ENCODE results near the gene NEMP2. TPM values are rescaled to one million over a fixed set of nuclear protein-coding genes. Genes with fewer than 3 reads are reported as not detected.

The NEMP2 gene
- total and polyA plus RNA-seq, 8 donors = 8.1 to 22.8 (median 14.0) TPM

DNA sequence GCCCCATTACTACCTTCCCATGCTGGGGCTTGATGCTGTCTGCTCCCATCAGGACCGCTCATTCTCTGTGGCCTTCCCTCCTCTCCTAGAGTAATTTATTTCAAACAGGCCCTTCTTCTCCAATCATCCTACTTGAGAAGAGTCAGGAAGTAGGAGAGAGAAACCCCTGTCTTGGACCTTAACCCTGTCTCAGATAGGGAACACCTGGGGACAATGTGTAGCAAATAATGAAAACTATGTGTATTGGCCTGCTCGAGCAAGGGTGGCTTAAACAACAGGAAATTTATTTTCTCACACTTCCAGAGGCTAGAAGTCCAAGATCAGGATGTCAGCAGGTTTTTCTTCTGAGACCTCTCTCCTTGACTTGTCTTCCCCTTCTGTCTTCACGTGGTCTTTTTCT lies 26.6 kb upstream of the NEMP2 start:
- TF ChIP-seq, protein P1, sequence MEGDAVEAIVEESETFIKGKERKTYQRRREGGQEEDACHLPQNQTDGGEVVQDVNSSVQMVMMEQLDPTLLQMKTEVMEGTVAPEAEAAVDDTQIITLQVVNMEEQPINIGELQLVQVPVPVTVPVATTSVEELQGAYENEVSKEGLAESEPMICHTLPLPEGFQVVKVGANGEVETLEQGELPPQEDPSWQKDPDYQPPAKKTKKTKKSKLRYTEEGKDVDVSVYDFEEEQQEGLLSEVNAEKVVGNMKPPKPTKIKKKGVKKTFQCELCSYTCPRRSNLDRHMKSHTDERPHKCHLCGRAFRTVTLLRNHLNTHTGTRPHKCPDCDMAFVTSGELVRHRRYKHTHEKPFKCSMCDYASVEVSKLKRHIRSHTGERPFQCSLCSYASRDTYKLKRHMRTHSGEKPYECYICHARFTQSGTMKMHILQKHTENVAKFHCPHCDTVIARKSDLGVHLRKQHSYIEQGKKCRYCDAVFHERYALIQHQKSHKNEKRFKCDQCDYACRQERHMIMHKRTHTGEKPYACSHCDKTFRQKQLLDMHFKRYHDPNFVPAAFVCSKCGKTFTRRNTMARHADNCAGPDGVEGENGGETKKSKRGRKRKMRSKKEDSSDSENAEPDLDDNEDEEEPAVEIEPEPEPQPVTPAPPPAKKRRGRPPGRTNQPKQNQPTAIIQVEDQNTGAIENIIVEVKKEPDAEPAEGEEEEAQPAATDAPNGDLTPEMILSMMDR (IDR thresholded peaks at IDR 0.05) = no peak
- DNase-seq (no peak), ATAC-seq (no peak)
- Histone ChIP-seq H3K27me3 (no peaks in the 10 kb centered on the region), H3K36me3 (no peaks in the 10 kb centered on the region), H3K27ac (no peak overlapping the region), H3K9me3 (no peaks in the 10 kb centered on the region), H3K4me3 (no peak overlapping the region), H3K4me1 (no peaks in the 10 kb centered on the region)
- intact Hi-C loops (cut with DNase I) = no loop called here

DNA sequence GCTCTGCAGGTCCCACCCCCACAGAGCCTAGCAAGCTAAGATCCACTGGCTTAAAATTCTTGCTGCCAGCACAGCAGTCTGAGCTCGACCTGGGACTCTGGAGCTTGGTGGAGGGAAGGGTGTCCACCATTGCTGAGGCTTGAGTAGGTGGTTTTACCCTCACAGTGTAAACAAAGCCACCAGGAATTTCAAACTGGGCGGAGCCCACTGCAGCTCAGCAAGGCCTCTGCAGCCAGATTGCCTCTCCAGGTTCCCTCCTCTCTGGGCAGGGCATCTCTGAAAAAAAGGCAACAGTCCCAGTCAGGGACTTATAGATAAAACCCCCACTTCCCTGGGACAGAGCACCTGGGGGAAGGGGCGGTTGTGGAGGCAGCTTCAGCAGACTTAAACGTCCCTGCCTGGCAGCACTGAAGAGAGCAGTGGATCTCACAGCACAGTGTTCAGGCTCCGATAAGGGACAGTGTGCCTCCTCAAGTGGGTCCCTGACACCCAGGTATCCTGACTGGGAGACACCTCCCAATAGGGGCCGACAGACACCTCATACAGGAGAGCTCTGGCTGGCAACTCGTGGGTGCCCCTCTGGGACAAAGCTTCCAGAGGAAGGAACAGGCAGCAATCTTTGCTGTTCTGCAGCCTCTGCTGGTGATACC lies 20.0 kb upstream of the NEMP2 start:
- Histone ChIP-seq H3K9me3 (no peaks in the 10 kb centered on the region), H3K36me3 (no peaks in the 10 kb centered on the region), H3K4me3 (no peak overlapping the region), H3K27ac (no peak overlapping the region), H3K27me3 (no peaks in the 10 kb centered on the region), H3K4me1 (no peaks in the 10 kb centered on the region)
- TF ChIP-seq, protein P1 (IDR thresholded peaks at IDR 0.05) = no peak
- peak; percentile 44 for ATAC-seq
- peak in 1 of 4 donors; percentile 37 for DNase-seq
- intact Hi-C loops (cut with DNase I) = no loop called here

DNA sequence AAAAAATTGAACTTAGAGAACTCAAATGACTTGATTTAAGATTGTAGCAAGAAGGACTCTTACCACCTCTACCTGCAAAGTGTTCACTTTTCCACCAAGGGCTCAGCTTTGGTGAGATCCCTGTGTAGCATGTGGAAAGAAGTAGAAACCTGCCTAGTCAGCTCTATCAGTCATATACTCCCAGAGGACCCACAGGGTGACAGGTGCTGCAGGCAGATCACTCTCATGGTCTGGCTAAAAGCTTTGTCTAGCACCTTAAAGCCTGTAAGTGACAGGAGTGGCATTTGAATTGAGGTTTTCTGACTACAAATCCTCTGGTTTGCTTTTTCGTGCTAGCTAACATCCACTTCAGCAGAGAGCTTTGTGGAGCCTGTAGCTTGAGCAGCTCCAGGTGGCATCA lies 18.7 kb upstream of the NEMP2 start:
- intact Hi-C loops (cut with DNase I) = no loop called here
- no peak for ATAC-seq
- Histone ChIP-seq H3K36me3 (no peaks in the 10 kb centered on the region), H3K27ac (no peak overlapping the region), H3K4me3 (no peak overlapping the region), H3K27me3 (no peaks in the 10 kb centered on the region), H3K9me3 (no peaks in the 10 kb centered on the region), H3K4me1 (no peaks in the 10 kb centered on the region)
- TF ChIP-seq, protein P1 (IDR thresholded peaks at IDR 0.05) = no peak
- no peak for DNase-seq

DNA sequence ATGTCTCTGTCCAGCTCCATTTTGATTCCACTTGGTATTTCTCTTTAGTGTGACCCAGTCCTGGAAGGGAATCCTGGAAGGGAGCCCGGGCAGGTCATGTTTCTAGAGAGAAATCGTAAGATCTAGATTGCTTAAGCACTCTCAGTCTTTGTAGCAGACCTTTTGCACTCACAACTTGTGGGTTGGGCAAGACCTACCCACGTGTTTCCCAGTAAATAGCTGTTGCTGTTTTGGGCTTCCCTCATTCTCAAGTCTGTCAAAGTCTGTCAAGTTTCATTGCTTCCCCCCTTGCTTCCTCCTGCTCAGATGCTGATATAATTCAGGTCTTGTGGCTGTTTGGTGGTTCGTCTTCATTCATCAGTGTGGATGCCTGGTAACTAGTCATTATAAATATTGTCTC lies 17.4 kb upstream of the NEMP2 start:
- H3K4me1 ChIP-seq = no peaks in the 10 kb centered on the region
- H3K36me3 ChIP-seq = no peaks in the 10 kb centered on the region
- DNase-seq (peak in 1 of 4 donors; percentile 50), ATAC-seq (peak; percentile 55)
- intact Hi-C loops (cut with DNase I) = no loop called here
- no peaks in the 10 kb centered on the region for H3K9me3 ChIP-seq
- no peak overlapping the region for H3K4me3 ChIP-seq
- no peaks in the 10 kb centered on the region for H3K27me3 ChIP-seq
- TF ChIP-seq, protein P1 (IDR thresholded peaks at IDR 0.05) = no peak
- no peak overlapping the region for H3K27ac ChIP-seq

DNA sequence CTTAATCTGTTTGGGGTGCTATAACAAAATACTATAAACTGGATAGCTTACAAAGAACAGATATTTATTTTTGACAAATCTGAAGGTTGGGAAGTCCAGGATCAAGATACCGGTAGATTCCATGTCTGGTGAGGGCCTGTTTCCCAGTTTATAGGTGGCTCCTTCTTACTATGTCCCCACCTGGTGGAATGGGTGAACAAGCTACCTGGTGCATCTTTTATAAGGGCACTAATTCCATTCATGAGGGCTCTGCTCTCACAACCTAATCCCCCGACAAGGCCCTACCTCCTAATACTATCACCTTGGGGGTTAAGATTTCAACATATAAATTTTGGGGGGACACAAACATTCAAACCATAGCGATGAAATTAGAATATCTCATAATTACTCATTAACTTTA lies 15.6 kb upstream of the NEMP2 start:
- H3K36me3 ChIP-seq = no peaks in the 10 kb centered on the region
- ATAC-seq (no peak), DNase-seq (no peak)
- intact Hi-C loops (cut with DNase I) = no loop called here
- no peak overlapping the region for H3K27ac ChIP-seq
- H3K9me3 ChIP-seq = no peaks in the 10 kb centered on the region
- TF ChIP-seq, protein P1 (IDR thresholded peaks at IDR 0.05) = no peak
- H3K4me3 ChIP-seq = no peak overlapping the region
- H3K4me1 ChIP-seq = no peaks in the 10 kb centered on the region
- H3K27me3 ChIP-seq = no peaks in the 10 kb centered on the region

Measured in left lung (tissue), 10 donors.